GM10248 (cell line): ENCODE data around the gene CPPED1.

Experiments used
- CTCF ChIA-PET: fragments of 300-600 bp; sonication (Branson Sonifier 250); formaldehyde crosslinking; extraction: SDS; loops from one replicate; lab custom pipeline; 2021; ENCODE audit warnings: antibody characterized with exemption; lab: Yijun Ruan, JAX
- POLR2A ChIA-PET: fragments of 350-650 bp; sonication (Branson Sonifier 250); formaldehyde crosslinking; extraction: SDS; loops from one replicate; lab custom pipeline; 2020; ENCODE audit warnings: antibody characterized with exemption; lab: Yijun Ruan, JAX
- DNase-seq: peaks from one replicate; pipeline ENCODE4 v3.0.0; 2012; ENCODE audit errors: extremely low spot score
- TF ChIP-seq, protein P1 (sequence below): IDR thresholded peaks from 2 replicates; pipeline ENCODE4 v1.5.1; 2012; ENCODE audit warnings: mild to moderate bottlenecking, low read depth; ENCODE audit errors: extremely low read depth, missing control alignments, control extremely low read depth

The CPPED1 gene

DNA sequence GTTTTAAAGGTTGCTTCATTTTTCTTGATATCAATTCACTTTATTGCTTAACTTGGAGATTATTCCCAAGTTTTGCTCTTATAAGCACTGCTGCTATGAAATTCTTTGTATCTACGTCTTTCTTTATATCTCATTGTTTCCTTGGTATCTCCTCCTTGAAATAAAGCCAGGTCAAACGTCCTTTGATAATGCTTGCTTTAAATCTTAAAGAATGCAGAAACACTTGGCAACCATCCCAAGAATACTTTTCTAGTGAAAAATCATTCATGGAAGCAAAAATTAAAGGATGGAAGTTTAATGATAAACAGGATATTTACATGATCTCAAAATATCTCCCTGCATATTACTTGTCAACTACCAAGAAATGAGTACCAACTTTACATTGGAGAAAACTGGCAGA, 175.2 kb downstream of the CPPED1 start:
- ChIA-PET POLR2A (no interaction called here), CTCF (no interaction called here)
- no peak for DNase-seq
- TF ChIP-seq, protein P1, sequence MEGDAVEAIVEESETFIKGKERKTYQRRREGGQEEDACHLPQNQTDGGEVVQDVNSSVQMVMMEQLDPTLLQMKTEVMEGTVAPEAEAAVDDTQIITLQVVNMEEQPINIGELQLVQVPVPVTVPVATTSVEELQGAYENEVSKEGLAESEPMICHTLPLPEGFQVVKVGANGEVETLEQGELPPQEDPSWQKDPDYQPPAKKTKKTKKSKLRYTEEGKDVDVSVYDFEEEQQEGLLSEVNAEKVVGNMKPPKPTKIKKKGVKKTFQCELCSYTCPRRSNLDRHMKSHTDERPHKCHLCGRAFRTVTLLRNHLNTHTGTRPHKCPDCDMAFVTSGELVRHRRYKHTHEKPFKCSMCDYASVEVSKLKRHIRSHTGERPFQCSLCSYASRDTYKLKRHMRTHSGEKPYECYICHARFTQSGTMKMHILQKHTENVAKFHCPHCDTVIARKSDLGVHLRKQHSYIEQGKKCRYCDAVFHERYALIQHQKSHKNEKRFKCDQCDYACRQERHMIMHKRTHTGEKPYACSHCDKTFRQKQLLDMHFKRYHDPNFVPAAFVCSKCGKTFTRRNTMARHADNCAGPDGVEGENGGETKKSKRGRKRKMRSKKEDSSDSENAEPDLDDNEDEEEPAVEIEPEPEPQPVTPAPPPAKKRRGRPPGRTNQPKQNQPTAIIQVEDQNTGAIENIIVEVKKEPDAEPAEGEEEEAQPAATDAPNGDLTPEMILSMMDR = no peak

DNA sequence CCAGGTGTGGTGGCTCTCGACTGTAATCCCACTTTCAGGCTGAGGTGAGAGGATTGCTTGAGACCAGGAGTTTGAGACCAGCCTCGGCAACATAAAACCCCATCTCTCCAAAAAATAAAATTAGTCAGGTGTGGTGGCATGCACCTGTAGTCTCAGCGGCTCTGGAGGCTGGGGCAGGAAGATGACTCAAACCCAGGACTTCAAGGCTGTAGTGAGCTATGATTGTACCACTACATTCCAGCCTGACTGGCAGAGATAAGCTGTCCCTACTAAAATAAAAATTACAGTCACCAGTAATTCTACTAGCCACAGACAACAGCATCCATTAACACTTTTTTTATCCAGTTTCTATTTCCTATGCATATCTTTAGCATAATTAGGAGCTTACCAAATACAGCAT, 176.3 kb downstream of the CPPED1 start:
- TF ChIP-seq, protein P1 = no peak
- CTCF ChIA-PET = interaction anchor here (1.2 to 2.3 kb wide), 2 partner anchors 9 to 11 kb away, joined by 3 to 6 read pairs; no protein-coding TSS in a partner anchor
- no peak for DNase-seq
- POLR2A ChIA-PET = no interaction called here

DNA sequence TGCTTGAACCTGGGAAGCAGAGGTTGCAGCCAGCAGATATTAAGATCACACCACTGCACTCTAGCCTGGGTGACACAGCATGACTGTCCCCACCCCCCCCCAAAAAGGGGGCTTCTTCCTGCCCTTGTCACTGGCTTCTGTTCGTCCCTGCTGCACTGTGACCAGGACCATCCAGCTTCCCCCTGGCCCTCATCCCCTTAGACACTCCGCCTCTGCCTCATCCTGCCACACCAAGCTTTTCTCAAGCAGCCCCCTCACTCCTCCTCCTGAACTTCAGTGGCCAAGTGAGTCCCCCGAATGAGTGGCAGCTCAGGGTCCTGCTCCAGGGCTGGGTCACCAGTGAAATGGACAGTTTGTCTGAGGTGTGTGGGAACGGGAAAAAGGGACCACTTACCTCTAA, 177.3 kb downstream of the CPPED1 start:
- ChIA-PET POLR2A (no interaction called here), CTCF (interaction anchor here (2.3 kb wide), 1 partner anchor 12 kb away, joined by 6 read pairs; no protein-coding TSS in a partner anchor)
- TF ChIP-seq, protein P1 = no peak
- DNase-seq = no peak

DNA sequence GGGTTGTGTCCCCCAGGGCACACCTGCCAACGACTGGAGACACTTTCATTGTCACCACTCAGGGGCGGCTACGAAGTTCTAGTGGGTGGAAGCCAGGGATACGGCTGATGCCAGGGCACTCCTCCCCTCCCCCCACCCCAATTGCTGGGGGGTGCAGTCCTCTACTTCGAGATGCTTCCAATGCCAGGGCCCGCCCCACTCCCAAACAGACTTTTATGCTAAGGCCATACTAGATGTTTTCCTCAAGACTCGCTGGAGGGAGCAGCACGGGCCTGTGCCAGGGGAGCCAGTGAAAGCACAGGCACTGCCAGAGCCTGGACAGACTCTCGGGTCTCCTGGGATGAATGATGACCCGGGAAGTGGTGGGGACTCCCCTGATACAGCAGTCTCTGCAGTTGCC, 178.0 kb downstream of the CPPED1 start:
- TF ChIP-seq, protein P1 = no peak
- no peak for DNase-seq
- ChIA-PET POLR2A (no interaction called here), CTCF (no interaction called here)

DNA sequence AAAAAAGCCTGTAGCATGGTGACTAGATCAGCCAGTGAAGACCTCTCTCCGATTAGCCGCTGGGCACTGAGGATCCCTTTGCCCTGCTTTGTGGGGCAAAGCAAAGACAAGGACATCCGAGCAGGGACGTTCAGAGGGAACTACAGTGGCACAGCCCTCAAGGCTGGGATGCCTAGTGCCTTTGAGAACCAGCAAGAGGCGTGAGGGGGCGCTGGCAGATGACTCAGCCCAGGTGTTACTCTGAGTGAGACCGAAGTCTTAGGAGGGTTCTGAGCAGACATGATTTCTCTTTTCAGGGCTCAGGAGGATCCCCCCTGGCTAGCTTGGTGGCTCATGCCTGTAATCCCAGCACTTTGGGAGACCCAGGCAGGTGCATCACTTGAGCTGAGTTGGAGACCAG, 178.6 kb downstream of the CPPED1 start:
- ChIA-PET POLR2A (no interaction called here), CTCF (no interaction called here)
- TF ChIP-seq, protein P1 = no peak
- no peak for DNase-seq

DNA sequence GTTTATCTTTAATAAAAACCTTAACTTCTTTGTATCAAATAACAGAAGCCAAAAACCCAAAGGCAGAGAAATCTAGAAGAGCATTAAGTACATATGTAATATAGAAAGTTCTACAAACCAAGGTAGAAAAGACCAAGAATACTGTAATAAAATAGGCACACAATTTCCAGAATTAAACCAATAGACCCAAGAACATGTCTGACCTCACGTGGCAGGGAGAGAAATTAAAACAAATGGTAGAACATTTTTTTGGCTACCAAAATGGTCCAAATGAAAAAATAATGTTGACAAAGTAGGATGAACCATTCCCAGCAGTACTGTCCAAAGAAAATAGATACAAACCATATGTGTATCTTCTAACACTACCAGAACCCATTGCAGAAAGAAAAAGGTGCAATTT, 183.5 kb downstream of the CPPED1 start:
- TF ChIP-seq, protein P1 = no peak
- POLR2A ChIA-PET = no interaction called here
- CTCF ChIA-PET = interaction anchor here (1.2 kb wide), 1 partner anchor 47 kb away, joined by 3 read pairs; no protein-coding TSS in a partner anchor
- no peak for DNase-seq

DNA sequence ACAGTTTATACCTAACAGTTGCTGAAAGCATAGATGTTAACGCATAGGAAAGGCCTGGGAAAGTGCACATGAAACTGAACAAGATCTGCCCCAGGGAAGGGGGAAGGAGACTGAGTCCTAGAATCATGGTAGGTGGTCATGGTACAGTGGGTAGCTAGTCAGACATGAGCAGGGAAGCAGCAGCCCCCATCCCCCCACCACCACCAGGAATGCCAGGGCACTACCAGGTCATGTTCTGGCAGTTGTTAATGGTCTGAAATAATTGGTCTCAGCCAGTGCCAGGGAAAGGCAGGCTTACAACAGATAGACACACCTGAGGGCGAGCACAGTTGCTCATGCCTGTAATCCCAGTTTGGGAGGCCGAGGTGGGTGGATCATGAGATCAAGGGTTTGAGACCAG, 185.2 kb downstream of the CPPED1 start:
- TF ChIP-seq, protein P1 = no peak
- ChIA-PET POLR2A (no interaction called here), CTCF (no interaction called here)
- no peak for DNase-seq
